ENCODE measurements around the gene CREB3.

Gene CREB3

GRCh38 chr9:35732185-35732799 is at the start of gene CREB3, which contains the start of gene TLN1:
Gene CREB3, plus strand, starts transcription at chr9:35732666. Its CDS starts 107 bp downstream, at chr9:35732773.
Gene TLN1, minus strand, starts transcription at chr9:35732195. Its CDS starts 6,501 bp downstream, at chr9:35725694.
- peak; percentile 97 for DNase-seq (ENCODE audit: low spot score)

- no peak for DNase-seq (ENCODE audit: low spot score)
Observed at GRCh38 chr9:35683323-35683722, 49.1 kb upstream of the CREB3 start.

- no peak for DNase-seq (ENCODE audit: low spot score)
Observed at GRCh38 chr9:35684921-35685320, 47.5 kb upstream of the CREB3 start.

GRCh38 chr9:35685506-35685905 is 47.0 kb upstream of the CREB3 start:
- DNase-seq (ENCODE audit: low spot score), result no peak

GRCh38 chr9:35686222-35687203 is 46.0 kb upstream of the CREB3 start:
- DNase-seq (ENCODE audit: low spot score), result no peak

- no peak for DNase-seq (ENCODE audit: low spot score)
Observed at GRCh38 chr9:35687306-35687705, 45.2 kb upstream of the CREB3 start.

GRCh38 chr9:35687972-35688557 is 44.4 kb upstream of the CREB3 start:
- no peak for DNase-seq (ENCODE audit: low spot score)

GRCh38 chr9:35688558-35689541 is 43.6 kb upstream of the CREB3 start:
- DNase-seq (ENCODE audit: low spot score), result peak; percentile 72

- DNase-seq (ENCODE audit: low spot score), result peak; percentile 93
Observed at GRCh38 chr9:35689542-35690293, 42.7 kb upstream of the CREB3 start, which contains the start of gene TPM2. Gene TPM2, minus strand, starts transcription at chr9:35689925. Its CDS starts 108 bp downstream, at chr9:35689817.

GRCh38 chr9:35690294-35690613 is 42.2 kb upstream of the CREB3 start:
- DNase-seq (ENCODE audit: low spot score), result no peak

- peak; percentile 82 for DNase-seq (ENCODE audit: low spot score)
Observed at GRCh38 chr9:35690614-35691333, 41.7 kb upstream of the CREB3 start.

GRCh38 chr9:35691334-35691650 is 41.2 kb upstream of the CREB3 start:
- no peak for DNase-seq (ENCODE audit: low spot score)

GRCh38 chr9:35691757-35692301 is 40.6 kb upstream of the CREB3 start:
- no peak for DNase-seq (ENCODE audit: low spot score)

GRCh38 chr9:35695943-35696401 is 36.5 kb upstream of the CREB3 start:
- DNase-seq (ENCODE audit: low spot score), result no peak

GRCh38 chr9:35696520-35697215 is 35.8 kb upstream of the CREB3 start:
- peak; percentile 68 for DNase-seq (ENCODE audit: low spot score)

GRCh38 chr9:35697486-35697885 is 35.0 kb upstream of the CREB3 start:
- DNase-seq (ENCODE audit: low spot score), result no peak

- DNase-seq (ENCODE audit: low spot score), result no peak
Observed at GRCh38 chr9:35698231-35698630, 34.2 kb upstream of the CREB3 start.

- no peak for DNase-seq (ENCODE audit: low spot score)
Observed at GRCh38 chr9:35700031-35700430, 32.4 kb upstream of the CREB3 start.

- DNase-seq (ENCODE audit: low spot score), result no peak
Observed at GRCh38 chr9:35700942-35701341, 31.5 kb upstream of the CREB3 start.
